ENCODE measurements around the gene PSAP.

PSAP gene

DNA sequence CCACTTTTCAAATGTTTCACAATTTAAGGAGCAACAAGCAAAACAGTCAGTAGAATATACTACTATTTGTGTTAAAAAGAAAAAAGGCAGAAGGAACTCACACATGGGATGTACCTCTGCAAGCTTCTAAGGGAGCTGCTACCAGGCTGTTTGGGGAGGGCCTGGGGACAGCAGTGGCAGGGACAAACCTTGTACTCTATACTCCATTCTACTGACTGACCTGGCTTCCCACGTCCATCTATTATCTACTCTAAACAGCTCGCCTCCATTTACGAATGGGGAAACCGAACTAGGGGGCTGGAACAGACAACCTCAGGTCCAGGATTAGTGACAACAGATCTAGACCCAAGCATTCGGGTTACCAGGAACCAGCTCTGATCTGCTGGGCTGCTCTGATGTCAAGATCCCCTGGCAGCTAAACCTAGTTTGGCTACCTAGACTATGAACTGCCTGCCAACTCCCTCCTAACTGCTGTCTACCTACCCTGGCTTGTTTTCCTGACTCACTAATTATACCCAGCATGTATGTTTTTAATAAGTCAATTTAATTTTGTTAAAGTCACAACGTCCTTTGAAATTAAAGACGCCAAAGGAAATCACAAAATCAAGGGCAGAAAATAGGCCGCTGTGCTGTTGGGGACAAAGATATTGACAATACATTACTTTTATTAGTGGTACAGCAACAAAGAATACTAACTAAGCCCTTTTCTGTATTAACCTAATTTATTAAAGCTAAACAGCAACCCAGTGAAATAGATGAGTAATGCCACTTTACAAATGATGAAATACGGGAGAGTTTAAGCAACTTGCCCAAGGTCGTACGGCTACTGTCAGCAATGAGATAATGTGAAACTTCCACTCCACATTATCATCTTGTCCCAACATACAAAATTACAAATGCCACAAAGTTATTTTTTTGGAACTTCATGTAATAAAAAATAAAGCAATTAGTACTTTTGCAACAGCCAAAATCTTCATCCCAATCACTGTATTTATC is 5.3 kb downstream of the PSAP start:
- DNase-seq (ENCODE audit: extremely low read depth in 1 of 2, low read depth in 1 of 2), result no peak

DNA sequence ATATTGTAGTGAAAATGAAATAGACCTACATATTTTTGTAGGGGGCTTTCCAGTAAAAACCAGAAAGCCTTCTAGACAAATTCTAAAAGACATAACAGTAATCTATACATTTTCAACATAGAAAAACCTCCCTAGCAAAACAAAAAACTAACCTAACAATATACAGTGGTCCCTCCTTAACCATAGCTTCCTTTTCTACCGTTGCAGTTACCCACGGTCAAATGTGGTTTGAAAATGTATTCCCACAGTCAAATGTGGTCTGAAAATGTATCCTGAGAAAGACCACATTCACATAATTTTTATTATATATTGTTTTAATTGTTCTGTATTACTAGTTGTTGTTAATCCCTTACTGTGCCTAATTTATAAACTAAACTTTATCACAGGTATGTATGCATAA is 6.4 kb downstream of the PSAP start:
- DNase-seq (ENCODE audit: extremely low read depth in 1 of 2, low read depth in 1 of 2), result no peak

- no peak for DNase-seq (ENCODE audit: extremely low read depth in 1 of 2, low read depth in 1 of 2)
Measured at GRCh38 chr10:71844084-71844483, 7.0 kb downstream of the PSAP start.

GRCh38 chr10:71842856-71843686 is 8.0 kb downstream of the PSAP start:
- no peak for DNase-seq (ENCODE audit: extremely low read depth in 1 of 2, low read depth in 1 of 2)

- no peak for DNase-seq (ENCODE audit: extremely low read depth in 1 of 2, low read depth in 1 of 2)
Measured at GRCh38 chr10:71842422-71842821, 8.6 kb downstream of the PSAP start.

GRCh38 chr10:71840958-71841335 is 10.1 kb downstream of the PSAP start:
- DNase-seq (ENCODE audit: extremely low read depth in 1 of 2, low read depth in 1 of 2), result no peak

DNA sequence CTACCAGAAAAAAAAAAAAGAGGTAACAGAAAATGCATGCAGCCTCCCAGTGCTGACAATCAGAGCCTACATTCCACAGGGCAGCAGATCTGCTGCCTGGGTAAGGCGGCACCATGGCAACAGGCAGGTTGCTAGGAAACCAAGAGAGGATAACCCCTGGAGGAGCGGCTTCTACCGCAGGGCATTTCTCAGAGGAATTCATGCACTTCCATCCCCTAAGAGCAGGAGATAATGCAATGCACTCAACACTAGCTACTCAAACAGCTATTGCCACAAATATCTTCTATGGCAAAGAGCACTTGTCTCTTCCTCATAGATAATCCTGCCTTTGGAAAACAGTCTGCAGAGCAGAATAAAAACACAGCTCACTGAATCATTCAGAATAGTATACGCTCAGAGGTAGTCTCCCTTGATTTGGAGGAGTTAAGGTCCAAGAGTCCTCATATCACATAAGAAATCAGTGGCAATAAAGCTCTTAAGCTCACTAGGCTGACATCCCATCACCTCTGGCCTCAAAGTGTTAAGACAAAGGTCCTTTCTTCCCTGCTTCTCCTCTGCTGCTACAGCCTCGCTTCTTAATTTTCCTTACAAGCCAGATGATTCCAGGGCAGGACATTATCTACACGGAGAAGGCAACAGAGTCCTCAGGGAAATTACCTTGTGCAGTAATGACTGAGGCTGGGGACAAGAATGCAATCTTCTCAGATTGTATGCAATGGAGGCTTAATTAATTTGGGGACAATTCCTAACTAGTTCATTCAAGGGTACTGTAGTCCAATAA is 10.7 kb downstream of the PSAP start:
- DNase-seq (ENCODE audit: extremely low read depth in 1 of 2, low read depth in 1 of 2), result no peak

DNA sequence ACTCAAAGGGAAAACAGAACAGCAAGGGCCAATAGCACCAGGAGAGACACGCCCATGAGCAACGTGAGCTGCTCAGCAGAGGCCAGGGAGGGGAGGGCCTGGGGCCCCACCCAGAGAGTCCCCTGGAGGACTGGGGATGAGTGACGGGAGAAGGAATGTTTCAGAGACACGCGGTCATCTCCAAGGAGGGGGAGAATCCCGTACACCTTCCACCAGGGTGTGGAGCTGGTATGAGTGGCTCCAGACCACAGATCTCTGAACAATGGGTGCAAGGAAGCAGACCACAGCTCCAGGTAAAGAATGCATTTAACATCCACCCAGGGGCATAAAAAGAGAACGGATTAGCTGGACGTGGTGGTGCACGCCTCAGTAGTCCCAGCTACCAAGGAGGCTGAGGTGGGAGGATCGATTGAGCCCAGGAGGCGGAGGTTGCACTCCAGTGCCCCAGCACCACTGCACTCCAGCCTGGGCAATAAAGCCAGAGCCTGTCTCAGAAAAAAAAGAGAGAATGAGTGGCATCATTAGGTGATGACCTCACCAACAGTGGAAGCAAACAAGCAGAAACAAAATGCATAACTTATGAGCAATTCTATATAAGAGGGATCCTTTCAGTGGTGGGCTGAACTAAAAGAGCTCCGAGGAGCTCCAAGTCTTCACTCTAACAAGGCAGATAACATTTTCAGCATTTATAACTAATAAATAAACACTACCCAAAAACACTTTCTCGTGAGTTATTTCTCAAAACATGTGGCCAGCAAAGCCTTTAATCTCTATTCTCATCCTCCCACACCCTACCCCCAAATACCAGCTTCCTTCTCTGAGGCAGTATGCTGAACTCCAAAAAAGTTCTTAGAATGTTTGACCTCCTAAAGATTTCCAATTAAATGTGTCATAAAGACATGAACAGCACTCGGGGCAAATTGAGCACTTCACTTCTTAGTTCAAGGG is 12.5 kb downstream of the PSAP start:
- no peak for DNase-seq (ENCODE audit: extremely low read depth in 1 of 2, low read depth in 1 of 2)

DNA sequence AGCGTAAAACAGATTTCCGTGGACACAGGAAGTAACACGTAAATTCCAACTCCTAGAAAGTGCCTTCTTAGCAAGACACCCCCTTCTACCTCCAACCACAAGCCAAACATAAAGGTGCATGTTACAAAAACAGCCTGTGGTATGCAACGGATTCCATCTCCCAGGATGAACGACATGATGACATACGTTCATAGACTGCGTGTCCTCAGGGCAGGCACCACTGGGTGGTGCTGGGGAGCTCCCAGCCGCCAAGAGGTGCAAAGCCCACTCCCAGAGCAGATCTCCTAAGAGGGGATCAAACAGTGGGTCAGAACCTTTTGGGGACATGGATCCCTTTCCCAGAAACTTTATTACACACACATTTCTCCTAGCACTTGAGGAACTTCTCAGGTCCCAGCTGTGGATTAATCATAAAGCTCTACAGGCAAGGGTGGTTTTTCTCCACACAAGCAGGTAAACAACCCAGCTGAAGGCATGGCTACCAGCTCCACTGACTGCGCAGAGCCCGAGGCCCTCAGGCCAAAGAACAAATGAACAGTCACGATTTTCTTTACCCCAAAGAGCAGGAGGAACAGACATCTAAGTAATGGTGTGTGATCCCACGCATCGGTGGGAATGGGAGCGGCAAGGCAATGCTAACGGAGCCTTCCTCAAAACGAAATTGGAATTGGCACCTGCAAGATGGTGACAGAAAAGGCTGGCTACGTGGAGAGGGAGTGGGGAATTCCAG is 13.8 kb downstream of the PSAP start:
- DNase-seq (ENCODE audit: extremely low read depth in 1 of 2, low read depth in 1 of 2), result no peak

DNA sequence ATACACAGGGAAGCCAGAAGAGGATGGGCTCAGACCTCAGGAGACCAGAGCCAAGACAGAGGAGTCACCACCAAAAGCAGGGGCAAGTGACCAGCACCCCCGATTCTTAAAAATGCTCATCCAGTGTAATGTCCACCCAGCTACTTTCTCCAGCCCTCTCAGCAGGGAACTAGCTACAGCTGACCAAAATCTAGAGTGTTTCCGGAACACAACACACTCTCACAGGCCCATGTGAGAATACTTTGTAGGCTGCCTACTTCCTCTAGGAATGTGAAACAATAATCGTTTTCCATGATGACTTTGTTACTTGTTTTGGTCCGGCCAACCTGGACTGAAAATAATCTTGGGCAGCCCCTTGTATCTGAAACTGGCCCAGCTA is 14.5 kb downstream of the PSAP start:
- DNase-seq (ENCODE audit: extremely low read depth in 1 of 2, low read depth in 1 of 2), result no peak

- no peak for DNase-seq (ENCODE audit: extremely low read depth in 1 of 2, low read depth in 1 of 2)
Measured at GRCh38 chr10:71835671-71836595, 15.1 kb downstream of the PSAP start.

GRCh38 chr10:71834343-71834674 is 16.7 kb downstream of the PSAP start:
- no peak for DNase-seq (ENCODE audit: extremely low read depth in 1 of 2, low read depth in 1 of 2)

DNA sequence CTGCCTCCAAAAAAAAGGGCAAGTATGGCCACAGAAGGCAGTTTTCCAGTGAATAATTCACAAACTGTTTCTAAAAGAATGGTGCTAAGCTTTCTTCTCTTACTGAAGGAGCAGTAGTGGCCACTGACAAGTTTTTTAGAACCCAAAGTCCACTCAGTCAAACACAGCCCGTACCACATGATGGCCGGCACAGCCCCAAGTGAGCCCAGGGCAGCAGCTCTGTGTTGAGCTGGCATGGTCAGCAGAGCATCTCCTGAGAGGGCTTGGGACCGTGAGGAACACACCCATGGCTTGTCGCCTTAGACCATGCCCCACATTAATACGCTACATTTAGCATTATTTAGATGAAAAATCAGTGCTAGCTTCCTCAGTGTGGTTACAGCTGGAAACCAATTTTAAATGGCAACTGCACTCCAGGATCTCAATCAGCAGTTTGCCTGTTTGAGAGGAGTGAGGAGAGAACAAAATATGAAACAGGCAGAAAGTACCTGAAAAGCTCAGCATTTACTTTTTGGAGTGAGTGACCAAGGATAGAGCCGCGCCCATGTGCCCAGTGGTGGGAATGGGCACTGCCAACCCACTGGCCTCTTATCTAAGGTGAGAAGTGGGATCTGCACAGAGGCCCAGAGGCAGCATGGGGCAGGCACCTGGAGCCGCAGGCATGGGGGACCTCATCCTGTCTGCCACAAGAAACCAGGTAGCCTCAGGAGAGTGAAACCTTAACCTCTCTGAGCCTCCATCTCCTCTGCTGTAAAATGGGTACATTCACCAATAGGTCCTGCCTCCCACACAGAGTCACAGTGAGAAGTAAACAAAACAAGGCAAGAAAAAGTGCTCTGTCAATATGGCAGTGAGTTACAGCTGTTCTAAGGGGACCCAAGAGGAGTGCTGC is 17.4 kb downstream of the PSAP start:
- DNase-seq (ENCODE audit: extremely low read depth in 1 of 2, low read depth in 1 of 2), result no peak

- no peak for DNase-seq (ENCODE audit: extremely low read depth in 1 of 2, low read depth in 1 of 2)
Measured at GRCh38 chr10:71832967-71833366, 18.1 kb downstream of the PSAP start.

DNA sequence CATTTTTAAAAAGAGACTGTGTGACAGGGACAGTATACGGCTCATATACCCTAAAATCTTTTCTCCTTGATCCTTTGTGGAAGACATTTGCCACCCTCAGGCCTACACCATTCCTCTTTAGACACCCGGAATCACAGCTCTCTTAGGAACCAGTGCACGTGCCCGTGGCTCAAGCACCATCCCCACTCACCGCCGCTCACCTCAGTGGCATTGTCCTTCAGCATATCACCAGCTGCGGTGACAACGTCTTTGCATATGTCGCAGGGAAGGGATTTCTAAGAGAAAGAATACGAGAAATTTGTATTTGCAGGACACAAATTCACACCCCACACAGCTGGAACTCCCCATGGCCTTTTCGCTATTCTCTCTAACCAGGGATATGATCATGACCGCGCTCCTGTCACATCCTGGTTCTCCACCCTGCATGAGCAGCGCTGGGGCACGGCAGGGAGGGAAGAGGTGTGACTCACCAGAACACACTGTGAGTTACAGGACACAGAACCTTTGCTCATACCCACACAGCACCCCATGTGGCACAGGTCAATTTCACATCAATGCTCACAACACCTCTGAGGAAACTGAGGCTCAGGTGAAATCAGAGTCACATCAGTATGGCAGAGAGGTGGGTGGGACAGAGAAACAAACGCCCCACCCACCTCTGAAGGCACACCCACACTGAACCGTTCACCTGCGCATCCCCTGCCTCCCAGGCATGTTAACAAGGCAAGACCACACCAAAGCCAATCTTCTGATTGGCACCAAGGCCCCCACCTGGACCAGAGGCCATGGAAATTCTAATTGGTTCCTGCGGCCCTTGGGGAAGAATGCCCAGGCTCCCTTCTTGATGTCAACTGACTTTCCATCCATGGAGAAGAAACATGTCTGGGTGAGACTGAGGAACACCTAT is 19.2 kb downstream of the PSAP start:
- no peak for DNase-seq (ENCODE audit: extremely low read depth in 1 of 2, low read depth in 1 of 2)

DNA sequence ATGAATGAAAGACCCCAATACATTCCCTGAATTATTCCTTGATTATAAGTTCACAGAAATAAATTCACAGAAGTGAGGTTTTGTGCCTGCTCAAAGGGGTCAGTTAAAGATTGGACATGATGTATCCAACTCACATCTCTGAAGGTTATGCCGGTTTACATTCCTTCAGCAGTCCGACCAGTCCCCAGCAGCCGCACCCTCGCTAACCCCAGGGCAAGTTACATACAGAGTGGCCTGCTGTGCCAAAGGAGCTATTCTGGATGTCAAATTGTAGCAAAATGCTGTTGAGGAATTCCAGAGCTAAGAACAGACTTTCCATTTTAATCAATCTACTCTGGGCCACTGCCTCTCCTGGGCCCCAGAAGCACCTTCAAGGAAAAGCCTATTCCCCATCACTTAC is 20.3 kb downstream of the PSAP start:
- DNase-seq (ENCODE audit: extremely low read depth in 1 of 2, low read depth in 1 of 2), result no peak
